K562 (cell line): ENCODE measurements around the gene GTSE1. TPM values are rescaled to one million over a fixed set of nuclear protein-coding genes. Genes with fewer than 3 reads are reported as not detected.

Experiments used
- ATAC-seq: fragments of 200-7000 bp; cut with Tn5 transposase; 3 replicates; pipeline ENCODE4 v1.9.1; 2020; ENCODE audit warnings: moderate library complexity
- BruUV-seq: library from RNA; stranded (reverse); fragments of 400-500 nt; replicated peaks from 2 replicates; lab custom pipeline; 2021; lab: Mats Ljungman, UMichigan
- CTCF ChIA-PET: fragments of 300-600 bp; formaldehyde crosslinking; extraction: SDS; loops from one replicate; lab custom pipeline; 2021; ENCODE audit warnings: low intra/inter-chr PET ratio; lab: Yijun Ruan, JAX
- POLR2A ChIA-PET: fragments of 300-600, 350-650 bp; sonication (Branson Sonifier 250); formaldehyde crosslinking; extraction: SDS; loops from one replicate; lab custom pipeline; 2021; ENCODE audit warnings: antibody characterized with exemption, inconsistent platforms; lab: Yijun Ruan, JAX
- DNase-seq, 4 experiments: peaks; one replicate each; pipeline versions ENCODE4 v3.0.0 to v3.0.0-alpha.2; 2011 to 2018; ENCODE audit warnings: low spot score in 3 of 4, mixed read lengths in 3 of 4; ENCODE audit errors: extremely low read depth in 1 of 4
- FAIRE-seq: peaks from 2 replicates; lab custom pipeline; 2011; peaks lifted over from hg19 to GRCh38; lab: Jason Lieb, UNC
- H2AFZ ChIP-seq: 2 replicates; pipeline ENCODE4 v1.6.0; 2011; ENCODE audit warnings: low read depth, low read length, control low read depth, inconsistent platforms
- H3K27ac ChIP-seq: fragments of 200-600 bp; 3 replicates; pipeline ENCODE4 v1.8.0; 2011; ENCODE audit warnings: low read depth, mild to moderate bottlenecking, control low read depth, inconsistent platforms, low read length, moderate library complexity, mixed read lengths; ENCODE audit errors: extremely low read depth
- H3K27me3 ChIP-seq, 2 experiments: fragments of 300-600 bp in 1 of 2; 2 replicates in 1 of 2; 3 replicates in 1 of 2; pipeline versions ENCODE4 v1.6.0 to v1.8.0; 2011; ENCODE audit warnings: inconsistent platforms in 2 of 2, low read length in 2 of 2, mild to moderate bottlenecking in 1 of 2, mixed read lengths in 1 of 2, moderate library complexity in 1 of 2; ENCODE audit not compliant: control insufficient read depth in 2 of 2, insufficient read depth in 2 of 2
- H3K36me3 ChIP-seq: fragments of 300-600 bp; 3 replicates; pipeline ENCODE4 v1.8.0; 2011; ENCODE audit warnings: mild to moderate bottlenecking, low read length, inconsistent platforms; ENCODE audit not compliant: control insufficient read depth, insufficient read depth
- H3K4me1 ChIP-seq, 2 experiments: fragments of 200-600 bp in 1 of 2; replicated peaks in 1 of 2; 2 replicates in 1 of 2; 3 replicates in 1 of 2; pipeline versions ENCODE4 v1.5.1 to v1.8.0; 2011; ENCODE audit warnings: inconsistent platforms in 2 of 2, low read length in 2 of 2, mild to moderate bottlenecking in 1 of 2, mixed read lengths in 1 of 2, moderate library complexity in 1 of 2; ENCODE audit not compliant: control insufficient read depth in 2 of 2, insufficient read depth in 2 of 2
- H3K4me2 ChIP-seq: 2 replicates; pipeline ENCODE4 v1.6.1; 2011; ENCODE audit warnings: low read length, control low read depth, inconsistent platforms, mixed read lengths; ENCODE audit not compliant: insufficient read depth
- H3K4me3 ChIP-seq: fragments of 200-600 bp; sonication (generic), shearing (Covaris generic); 2 replicates; pipeline ENCODE4 v1.5.1; 2016; ENCODE audit warnings: control low read depth, inconsistent platforms
- H3K79me2 ChIP-seq: fragments of 200-600 bp; 3 replicates; pipeline ENCODE4 v1.8.0; 2011; ENCODE audit warnings: low read length, inconsistent platforms; ENCODE audit not compliant: control insufficient read depth, insufficient read depth
- H3K9ac ChIP-seq, 2 experiments: 2 replicates each; pipeline versions ENCODE4 v1.6.0 to v1.6.1; 2011; ENCODE audit warnings: low read depth in 2 of 2, low read length in 2 of 2, control low read depth in 1 of 2, inconsistent platforms in 1 of 2, mild to moderate bottlenecking in 1 of 2, mixed read lengths in 1 of 2; ENCODE audit not compliant: insufficient read depth in 1 of 2
- H3K9me1 ChIP-seq: one replicate; pipeline ENCODE4 v1.6.0; 2011; ENCODE audit warnings: inconsistent platforms, mild to moderate bottlenecking, low read length, moderate library complexity; ENCODE audit not compliant: control insufficient read depth, insufficient read depth
- H3K9me3 ChIP-seq: replicated peaks from 2 replicates; pipeline ENCODE4 v1.5.1; 2011; ENCODE audit warnings: low read depth, low read length, inconsistent platforms; ENCODE audit not compliant: control insufficient read depth, insufficient read depth
- H4K20me1 ChIP-seq: replicated peaks from 2 replicates; pipeline ENCODE4 v1.6.1; 2011; ENCODE audit warnings: low read length, inconsistent platforms, mixed read lengths; ENCODE audit not compliant: control insufficient read depth, insufficient read depth
- CAMTA2 ChIP-seq: fragments of 250-450 bp; sonication (Bioruptor Pico); conservative IDR thresholded peaks from 2 replicates; pipeline ENCODE4 v1.5.1; 2022
- FOXA3 ChIP-seq, 2 experiments: fragments of 450-650 bp in 1 of 2; sonication (generic) in 1 of 2; formaldehyde crosslinking; IDR thresholded peaks in 1 of 2; conservative IDR thresholded peaks in 1 of 2; 2 replicates each; pipeline versions ENCODE4 v1.4.0 to v1.8.0; 2020 to 2022; ENCODE audit warnings: mild to moderate bottlenecking in 2 of 2, missing genetic modification reagents in 1 of 2
- GABPB1 ChIP-seq: sonication (generic); formaldehyde crosslinking; IDR thresholded peaks from 2 replicates; pipeline ENCODE4 v1.8.0; 2022; ENCODE audit warnings: mild to moderate bottlenecking, missing genetic modification reagents
- GATAD2A ChIP-seq: fragments of 450-650 bp; IDR thresholded peaks from 2 replicates; pipeline ENCODE4 v1.6.1; 2017
- NCOA6 ChIP-seq: fragments of 450-650 bp; IDR thresholded peaks from 2 replicates; pipeline ENCODE4 v1.6.1; 2017; ENCODE audit warnings: mild to moderate bottlenecking
- NFYB ChIP-seq: IDR thresholded peaks from 2 replicates; pipeline ENCODE4 v1.6.1; 2011; ENCODE audit warnings: mild to moderate bottlenecking, moderate library complexity; ENCODE audit not compliant: insufficient read length; ENCODE audit errors: extremely low read depth
- OTX1 ChIP-seq: fragments of 450-650 bp; formaldehyde crosslinking; IDR thresholded peaks from 2 replicates; pipeline ENCODE4 v1.4.0; 2022; ENCODE audit warnings: mild to moderate bottlenecking
- POLR2G ChIP-seq: fragments of 200-400 bp; formaldehyde crosslinking; IDR thresholded peaks from 2 replicates; pipeline ENCODE4 v1.6.1; 2017; ENCODE audit warnings: low read depth, mild to moderate bottlenecking, antibody characterized with exemption, low read length, moderate library complexity
- SIN3A ChIP-seq, 2 experiments: fragments of 150-350 bp in 1 of 2; IDR thresholded peaks; 2 replicates each; pipeline ENCODE4 v1.6.1; 2011 to 2016; ENCODE audit warnings: borderline replicate concordance in 2 of 2, low read depth in 2 of 2, low read length in 2 of 2, mild to moderate bottlenecking in 2 of 2, moderate library complexity in 2 of 2; ENCODE audit not compliant: control insufficient read depth in 1 of 2
- SOX6 ChIP-seq: fragments of 450-650 bp; IDR thresholded peaks from 2 replicates; pipeline ENCODE4 v1.6.1; 2014; ENCODE audit warnings: mild to moderate bottlenecking
- XRCC3 ChIP-seq: fragments of 450-650 bp; IDR thresholded peaks from 2 replicates; pipeline ENCODE4 v1.6.1; 2017; ENCODE audit warnings: mild to moderate bottlenecking, moderate library complexity
- ZC3H8 ChIP-seq: fragments of 450-650 bp; IDR thresholded peaks from 2 replicates; pipeline ENCODE4 v1.6.1; 2017
- ZFX ChIP-seq: sonication (generic); formaldehyde crosslinking; IDR thresholded peaks from 2 replicates; pipeline ENCODE4 v1.8.0; 2022; ENCODE audit warnings: mild to moderate bottlenecking, missing genetic modification reagents, moderate library complexity
- ZNF507 ChIP-seq: conservative IDR thresholded peaks from 2 replicates; pipeline ENCODE4 v1.6.1; 2017; ENCODE audit warnings: missing genetic modification characterization, missing compliant biosample characterization
- ZNF695 ChIP-seq: fragments of 450-650 bp; formaldehyde crosslinking; IDR thresholded peaks from 2 replicates; pipeline ENCODE4 v1.4.0; 2020; ENCODE audit warnings: mild to moderate bottlenecking, moderate library complexity
- WGBS: fragments of 100-300 bp; shearing (Covaris generic); methylation state at CpG from one replicate; pipeline ENCODE4 v1.1.6; 2016; ENCODE audit warnings: low coverage, mixed read lengths; ENCODE audit not compliant: insufficient coverage; ENCODE audit errors: missing lambda C conversion rate; 5-methylcytosine and 5-hydroxymethylcytosine counted together
- in situ Hi-C: fragments of 300-500 bp; cut with MboI; formaldehyde crosslinking; loops from 4 replicates; pipeline ENCODE4 v1.15.0; 2018; ENCODE audit warnings: inconsistent platforms, mixed read lengths
- intact Hi-C: fragments of 100-400 bp; cut with micrococcal nuclease; formaldehyde crosslinking; loops from 2 replicates; pipeline ENCODE4 v1.14.2; 2022
- polyA plus RNA-seq, 8 experiments: library from polyadenylated mRNA; depleted of rRNA in 4 of 8; stranded (reverse) in 5 of 8; unstranded in 3 of 8; fragments of >200 nt; fragmentation: Nextera tagmentation in 2 of 8; fragmentation: Illumina TruSeq in 1 of 8; extraction: Ambion mirVana in 2 of 8; extraction: Trizol in 1 of 8; gene quantifications; 2 replicates each; pipeline versions ENCODE4 v1.2.1 to v1.2.3, GENCODE V29; 2011 to 2014; ENCODE audit warnings: inconsistent platforms in 1 of 8, missing spikeins in 1 of 8
- total RNA-seq, 7 experiments: library from RNA; depleted of rRNA in 6 of 7; stranded (reverse); fragments of >200 nt in 6 of 7; fragmentation: Illumina TruSeq in 2 of 7; extraction: Trizol in 2 of 7; gene quantifications; 2 replicates each; pipeline versions ENCODE4 v1.2.1 to v1.2.3, GENCODE V29; 2011 to 2021; ENCODE audit warnings: low replicate concordance in 1 of 7
- TF ChIP-seq, protein P1 (sequence below): fragments of 450-650 bp; formaldehyde crosslinking; IDR thresholded peaks from 2 replicates; pipeline ENCODE4 v1.4.0; 2020; ENCODE audit warnings: mild to moderate bottlenecking, moderate library complexity
- TF ChIP-seq, protein P2 (sequence below): fragments of 250-450 bp; sonication (Bioruptor Pico); IDR thresholded peaks from 2 replicates; pipeline ENCODE4 v1.5.0; 2022; ENCODE audit warnings: mild to moderate bottlenecking
- TF ChIP-seq, protein P3 (sequence below): fragments of 450-650 bp; IDR thresholded peaks from 2 replicates; pipeline ENCODE4 v1.6.1; 2016; ENCODE audit warnings: mild to moderate bottlenecking

GTSE1 gene
- total and polyA plus RNA-seq, 9 of the 15 experiments (the other 6 are each of a cell fraction or from before 2014, with no cell fraction given) = 2.5 to 22.5 (median 12.9) TPM

DNA sequence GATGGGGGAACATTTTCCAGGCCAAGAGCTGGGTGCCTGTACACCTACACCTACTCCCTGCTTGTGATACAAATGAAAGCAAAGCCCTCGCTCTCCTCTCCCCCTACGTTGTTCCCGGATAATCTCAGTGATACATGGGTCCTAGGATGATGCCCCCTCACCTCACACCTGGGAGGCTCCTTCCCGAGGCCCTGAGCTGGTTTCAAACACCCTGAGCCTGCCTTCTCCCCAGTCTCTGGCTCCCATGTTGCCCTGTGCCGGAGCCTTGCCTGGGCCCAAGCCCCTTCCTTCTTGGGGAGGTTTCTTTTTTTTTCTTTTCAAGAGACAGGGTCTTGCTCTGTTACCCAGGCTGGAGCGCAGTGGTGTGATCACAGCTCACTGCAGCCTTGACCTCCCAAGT, 62.1 kb downstream of the GTSE1 start:
- Histone ChIP-seq H3K79me2 (no peaks in the 10 kb centered on the region), H3K9ac (no peak overlapping the region), H4K20me1 (0 out of 2 replicates have a peak, but pooled peaks cover under 1% of the 10 kb centered on the region), H3K9me3 (no peaks in the 10 kb centered on the region), H3K4me3 (no peak overlapping the region), H3K27ac (no peak overlapping the region), H3K9me1 (no peaks in the 10 kb centered on the region), H3K4me1 (peaks cover 0 to 9% of the 10 kb centered on the region in 2 experiments; a peak in 2 of 5 replicates), H3K27me3 (peaks cover 5 to 20% of the 10 kb centered on the region in 2 experiments; a peak in 4 of 5 replicates), H2AFZ (no peak overlapping the region), H3K4me2 (no peak overlapping the region), H3K36me3 (peaks cover 21% of the 10 kb centered on the region; the same call in 1 of the 3 replicates)
- ChIA-PET POLR2A (interaction anchor here (0.9 to 1.2 kb wide), 3 partner anchors 75 to 402 kb away, joined by 3 to 4 read pairs (median 4); no protein-coding TSS in a partner anchor), CTCF (no interaction called here)
- in situ Hi-C loops = no loop called here
- ATAC-seq (no peak), DNase-seq (no peak), FAIRE-seq (no peak)
- intact Hi-C loops = no loop called here
- 83% methylated on average over 3 of the region's 6 CpGs for WGBS
- no TSS peak for BruUV-seq
- TF ChIP-seq POLR2G = no peak
- TF ChIP-seq ZNF695 (CRISPR knock-in tag) = no peak
- no peak for TF ChIP-seq SIN3A (IDR thresholded peaks at IDR 0.05; ENCODE audit: borderline replicate concordance in 2 of 2, control insufficient read depth in 1 of 2, low read depth in 2 of 2, low read length in 2 of 2)
- TF ChIP-seq, protein P1, sequence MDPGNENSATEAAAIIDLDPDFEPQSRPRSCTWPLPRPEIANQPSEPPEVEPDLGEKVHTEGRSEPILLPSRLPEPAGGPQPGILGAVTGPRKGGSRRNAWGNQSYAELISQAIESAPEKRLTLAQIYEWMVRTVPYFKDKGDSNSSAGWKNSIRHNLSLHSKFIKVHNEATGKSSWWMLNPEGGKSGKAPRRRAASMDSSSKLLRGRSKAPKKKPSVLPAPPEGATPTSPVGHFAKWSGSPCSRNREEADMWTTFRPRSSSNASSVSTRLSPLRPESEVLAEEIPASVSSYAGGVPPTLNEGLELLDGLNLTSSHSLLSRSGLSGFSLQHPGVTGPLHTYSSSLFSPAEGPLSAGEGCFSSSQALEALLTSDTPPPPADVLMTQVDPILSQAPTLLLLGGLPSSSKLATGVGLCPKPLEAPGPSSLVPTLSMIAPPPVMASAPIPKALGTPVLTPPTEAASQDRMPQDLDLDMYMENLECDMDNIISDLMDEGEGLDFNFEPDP (CRISPR knock-in tag) = no peak
- TF ChIP-seq CAMTA2 (CRISPR knock-in tag) = no peak
- TF ChIP-seq SOX6 = no peak
- no peak for TF ChIP-seq GABPB1
- TF ChIP-seq, protein P2, sequence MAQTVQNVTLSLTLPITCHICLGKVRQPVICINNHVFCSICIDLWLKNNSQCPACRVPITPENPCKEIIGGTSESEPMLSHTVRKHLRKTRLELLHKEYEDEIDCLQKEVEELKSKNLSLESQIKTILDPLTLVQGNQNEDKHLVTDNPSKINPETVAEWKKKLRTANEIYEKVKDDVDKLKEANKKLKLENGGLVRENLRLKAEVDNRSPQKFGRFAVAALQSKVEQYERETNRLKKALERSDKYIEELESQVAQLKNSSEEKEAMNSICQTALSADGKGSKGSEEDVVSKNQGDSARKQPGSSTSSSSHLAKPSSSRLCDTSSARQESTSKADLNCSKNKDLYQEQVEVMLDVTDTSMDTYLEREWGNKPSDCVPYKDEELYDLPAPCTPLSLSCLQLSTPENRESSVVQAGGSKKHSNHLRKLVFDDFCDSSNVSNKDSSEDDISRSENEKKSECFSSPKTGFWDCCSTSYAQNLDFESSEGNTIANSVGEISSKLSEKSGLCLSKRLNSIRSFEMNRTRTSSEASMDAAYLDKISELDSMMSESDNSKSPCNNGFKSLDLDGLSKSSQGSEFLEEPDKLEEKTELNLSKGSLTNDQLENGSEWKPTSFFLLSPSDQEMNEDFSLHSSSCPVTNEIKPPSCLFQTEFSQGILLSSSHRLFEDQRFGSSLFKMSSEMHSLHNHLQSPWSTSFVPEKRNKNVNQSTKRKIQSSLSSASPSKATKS (CRISPR knock-in tag) = no peak
- no peak for TF ChIP-seq NFYB
- no peak for TF ChIP-seq XRCC3
- no peak for TF ChIP-seq NCOA6
- no peak for TF ChIP-seq GATAD2A
- no peak for TF ChIP-seq ZNF507 (tag)
- TF ChIP-seq OTX1 (CRISPR knock-in tag) = no peak
- TF ChIP-seq, protein P3, sequence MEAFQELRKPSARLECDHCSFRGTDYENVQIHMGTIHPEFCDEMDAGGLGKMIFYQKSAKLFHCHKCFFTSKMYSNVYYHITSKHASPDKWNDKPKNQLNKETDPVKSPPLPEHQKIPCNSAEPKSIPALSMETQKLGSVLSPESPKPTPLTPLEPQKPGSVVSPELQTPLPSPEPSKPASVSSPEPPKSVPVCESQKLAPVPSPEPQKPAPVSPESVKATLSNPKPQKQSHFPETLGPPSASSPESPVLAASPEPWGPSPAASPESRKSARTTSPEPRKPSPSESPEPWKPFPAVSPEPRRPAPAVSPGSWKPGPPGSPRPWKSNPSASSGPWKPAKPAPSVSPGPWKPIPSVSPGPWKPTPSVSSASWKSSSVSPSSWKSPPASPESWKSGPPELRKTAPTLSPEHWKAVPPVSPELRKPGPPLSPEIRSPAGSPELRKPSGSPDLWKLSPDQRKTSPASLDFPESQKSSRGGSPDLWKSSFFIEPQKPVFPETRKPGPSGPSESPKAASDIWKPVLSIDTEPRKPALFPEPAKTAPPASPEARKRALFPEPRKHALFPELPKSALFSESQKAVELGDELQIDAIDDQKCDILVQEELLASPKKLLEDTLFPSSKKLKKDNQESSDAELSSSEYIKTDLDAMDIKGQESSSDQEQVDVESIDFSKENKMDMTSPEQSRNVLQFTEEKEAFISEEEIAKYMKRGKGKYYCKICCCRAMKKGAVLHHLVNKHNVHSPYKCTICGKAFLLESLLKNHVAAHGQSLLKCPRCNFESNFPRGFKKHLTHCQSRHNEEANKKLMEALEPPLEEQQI = no peak
- no peak for TF ChIP-seq ZFX (CRISPR knock-in tag)
- no peak for TF ChIP-seq ZC3H8
- no peak for TF ChIP-seq FOXA3 (CRISPR knock-in tag; conservative IDR thresholded peaks at IDR 0.05 in 1 of 2, IDR thresholded peaks at IDR 0.05 in 1 of 2)
